ENCODE measurements around the gene SUGCT. TPM values are rescaled to one million over a fixed set of nuclear protein-coding genes. Genes with fewer than 3 reads are reported as not detected.

Gene SUGCT
- total RNA-seq, 1 experiment from 2014 or later = 5.4 TPM

GRCh38 chr7:40432046-40432445 is 297.2 kb downstream of the SUGCT start:
- H3K79me2 ChIP-seq (ENCODE audit: insufficient read depth, low read length) = no peaks in the 10 kb centered on the region
- DNase-seq = no peak
- WGBS (ENCODE audit: extremely low coverage, insufficient read length, low lambda C conversion rate) = no CpG with 5 or more reads among the region's 2 CpGs

More at GRCh38 chr7:40432046-40432445, 297.2 kb downstream of the SUGCT start:
- Mint-ChIP-seq H3K36me3 (ENCODE audit: insufficient read depth in 1 of 3, low read depth in 3 of 3) (peaks cover 0 to 8% (median 2%) of the 10 kb centered on the region in 3 experiments; a peak in 3 of 7 replicates), H3K27ac (no peak overlapping the region), H3K4me3 (no peak overlapping the region), H3K27me3 (ENCODE audit: low read depth) (no peaks in the 10 kb centered on the region), H3K4me1 (no peaks in the 10 kb centered on the region), H3K9me3 (peaks cover 5 to 13% of the 10 kb centered on the region in 2 experiments; a peak in 4 of 5 replicates)
- Histone ChIP-seq H2BK20ac (ENCODE audit: low read depth, low read length, poor library complexity, severe bottlenecking) (no peak overlapping the region), H3K27ac (ENCODE audit: insufficient read length, low read depth, low read length) (no peak overlapping the region), H3K18ac (ENCODE audit: insufficient read length, low read depth, low read length) (no peak overlapping the region), H3K4me1 (ENCODE audit: insufficient read depth, low read length) (no peaks in the 10 kb centered on the region), H3K9me3 (ENCODE audit: control insufficient read depth, low read depth, low read length) (no peaks in the 10 kb centered on the region), H2BK12ac (ENCODE audit: insufficient read length, low read depth, low read length) (no peak overlapping the region), H4K5ac (ENCODE audit: insufficient read length, low read depth, low read length) (no peak overlapping the region), H3K4ac (ENCODE audit: low read depth, low read length) (no peak overlapping the region), H3K23me2 (ENCODE audit: insufficient read length, low read depth, low read length, poor library complexity, severe bottlenecking) (no peaks in the 10 kb centered on the region), H3K9ac (ENCODE audit: extremely low read depth, insufficient read length, low read length) (no peak overlapping the region), H2BK15ac (ENCODE audit: low read depth, low read length) (no peak overlapping the region), H4K20me1 (ENCODE audit: control insufficient read depth, insufficient read depth, insufficient read length) (no peaks in the 10 kb centered on the region), H3K79me1 (ENCODE audit: insufficient read depth, low read depth, low read length, poor library complexity, severe bottlenecking) (no peaks in the 10 kb centered on the region), H3K27me3 (ENCODE audit: insufficient read depth, low read length) (no peaks in the 10 kb centered on the region), H3K14ac (ENCODE audit: insufficient read depth, low read length) (no peak overlapping the region), H4K8ac (replicated peaks; ENCODE audit: insufficient read length, low read depth, low read length) (no peak overlapping the region), H3K23ac (ENCODE audit: insufficient read length, low read depth, low read length) (no peak overlapping the region), H2BK5ac (ENCODE audit: insufficient read length, low read length) (no peak overlapping the region), H4K91ac (ENCODE audit: insufficient read length, low read depth, low read length) (no peak overlapping the region), H3K56ac (ENCODE audit: insufficient read length, low read depth, low read length) (no peak overlapping the region), H2AFZ (ENCODE audit: low read length) (no peak overlapping the region), H3T11ph (ENCODE audit: low read length) (no peak overlapping the region), H2AK5ac (ENCODE audit: insufficient read length, low read length) (no peak overlapping the region), H2BK120ac (ENCODE audit: low read depth, low read length, poor library complexity, severe bottlenecking) (no peak overlapping the region), H3K4me2 (ENCODE audit: insufficient read depth, insufficient read length, low read length) (no peak overlapping the region)
- TF ChIP-seq CTCF (conservative IDR thresholded peaks at IDR 0.05) = no peak
